Loucy (cell line): ENCODE results near the gene TBATA.

ENCODE experiments used
- EZH2phosphoT487 ChIP-seq: fragments of 200-600 bp; IDR thresholded peaks from 2 replicates; pipeline ENCODE4 v1.6.1; 2018; ENCODE audit warnings: antibody characterized with exemption, mild to moderate bottlenecking, moderate library complexity, borderline replicate concordance
- TF ChIP-seq, protein P1 (sequence below): fragments of 200-600 bp; sonication (generic); conservative IDR thresholded peaks from 2 replicates; pipeline ENCODE4 v1.5.1; 2014; ENCODE audit warnings: mild to moderate bottlenecking, antibody characterized with exemption, low read length

DNA sequence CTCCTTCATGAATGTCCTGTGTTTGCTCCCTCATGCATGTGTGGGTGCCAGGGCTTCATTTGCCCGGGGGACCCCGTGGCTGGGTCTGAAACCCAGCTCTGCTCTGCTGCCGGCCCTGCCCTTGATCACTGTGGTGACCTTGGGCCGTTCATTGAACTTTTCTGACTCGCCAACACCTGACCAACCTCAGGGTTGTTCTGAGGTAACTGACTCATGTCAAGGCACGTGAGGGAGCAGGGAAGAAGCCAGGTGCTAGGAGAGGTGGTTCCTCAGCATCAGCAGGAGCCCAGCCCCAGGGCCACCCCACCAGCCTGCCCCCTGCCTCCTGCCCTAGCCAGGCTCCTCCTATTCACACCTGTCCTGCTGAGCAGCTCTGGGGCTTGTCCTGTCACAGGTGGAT, 47.9 kb downstream of the TBATA start:
- TF ChIP-seq, protein P1, sequence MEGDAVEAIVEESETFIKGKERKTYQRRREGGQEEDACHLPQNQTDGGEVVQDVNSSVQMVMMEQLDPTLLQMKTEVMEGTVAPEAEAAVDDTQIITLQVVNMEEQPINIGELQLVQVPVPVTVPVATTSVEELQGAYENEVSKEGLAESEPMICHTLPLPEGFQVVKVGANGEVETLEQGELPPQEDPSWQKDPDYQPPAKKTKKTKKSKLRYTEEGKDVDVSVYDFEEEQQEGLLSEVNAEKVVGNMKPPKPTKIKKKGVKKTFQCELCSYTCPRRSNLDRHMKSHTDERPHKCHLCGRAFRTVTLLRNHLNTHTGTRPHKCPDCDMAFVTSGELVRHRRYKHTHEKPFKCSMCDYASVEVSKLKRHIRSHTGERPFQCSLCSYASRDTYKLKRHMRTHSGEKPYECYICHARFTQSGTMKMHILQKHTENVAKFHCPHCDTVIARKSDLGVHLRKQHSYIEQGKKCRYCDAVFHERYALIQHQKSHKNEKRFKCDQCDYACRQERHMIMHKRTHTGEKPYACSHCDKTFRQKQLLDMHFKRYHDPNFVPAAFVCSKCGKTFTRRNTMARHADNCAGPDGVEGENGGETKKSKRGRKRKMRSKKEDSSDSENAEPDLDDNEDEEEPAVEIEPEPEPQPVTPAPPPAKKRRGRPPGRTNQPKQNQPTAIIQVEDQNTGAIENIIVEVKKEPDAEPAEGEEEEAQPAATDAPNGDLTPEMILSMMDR: no peak
- no peak for TF ChIP-seq EZH2phosphoT487
